GM23338 (cell line): ENCODE results near the gene DOCK2.

Experiments used
- CREB1 ChIP-seq: fragments of 250-450 bp; sonication (Bioruptor Pico); IDR thresholded peaks from 2 replicates; pipeline ENCODE4 v1.5.0; 2020; ENCODE audit warnings: low read depth, mild to moderate bottlenecking, moderate library complexity
- CTCF ChIP-seq, 2 experiments: fragments of 200-600 bp in 1 of 2; sonication (generic) in 1 of 2; conservative IDR thresholded peaks; 2 replicates each; pipeline versions ENCODE4 v1.5.1 to v1.6.1; 2016 to 2017; ENCODE audit warnings: antibody characterized with exemption in 2 of 2, low read depth in 2 of 2, mild to moderate bottlenecking in 2 of 2, moderate library complexity in 1 of 2
- EZH2 ChIP-seq: fragments of 200-600 bp; sonication (generic); IDR thresholded peaks from one replicate; pipeline ENCODE4 v1.8.0; 2017; ENCODE audit warnings: antibody characterized with exemption, mild to moderate bottlenecking, low read depth; ENCODE audit not compliant: unreplicated experiment
- EZH2phosphoT487 ChIP-seq: fragments of 200-600 bp; sonication (generic); IDR thresholded peaks from one replicate; pipeline ENCODE4 v1.8.1; 2018; ENCODE audit warnings: antibody characterized with exemption; ENCODE audit not compliant: unreplicated experiment
- JUNB ChIP-seq: IDR thresholded peaks from one replicate; pipeline ENCODE4 v1.6.1; 2016; ENCODE audit warnings: antibody characterized with exemption; ENCODE audit not compliant: unreplicated experiment
- NANOG ChIP-seq: IDR thresholded peaks from 2 replicates; pipeline ENCODE4 v1.6.1; 2016; ENCODE audit warnings: antibody characterized with exemption, borderline replicate concordance
- POLR2AphosphoS5 ChIP-seq: IDR thresholded peaks from 2 replicates; pipeline ENCODE4 v1.6.1; 2016; ENCODE audit warnings: antibody characterized with exemption, low read depth
- STAT1 ChIP-seq: IDR thresholded peaks from one replicate; pipeline ENCODE4 v1.6.1; 2016; ENCODE audit warnings: antibody characterized with exemption; ENCODE audit not compliant: unreplicated experiment
- ZNF114 ChIP-seq: fragments of 250-450 bp; sonication (Bioruptor Pico); IDR thresholded peaks from 2 replicates; pipeline ENCODE4 v1.5.0; 2020; ENCODE audit warnings: mild to moderate bottlenecking, moderate library complexity
- ZNF331 ChIP-seq: fragments of 250-450 bp; sonication (Bioruptor Pico); IDR thresholded peaks from 2 replicates; pipeline ENCODE4 v1.5.0; 2020; ENCODE audit warnings: low read depth, mild to moderate bottlenecking, moderate library complexity
- TF ChIP-seq, protein P1 (sequence below): IDR thresholded peaks from one replicate; pipeline ENCODE4 v1.6.1; 2018; ENCODE audit warnings: antibody characterized with exemption; ENCODE audit not compliant: unreplicated experiment

DNA sequence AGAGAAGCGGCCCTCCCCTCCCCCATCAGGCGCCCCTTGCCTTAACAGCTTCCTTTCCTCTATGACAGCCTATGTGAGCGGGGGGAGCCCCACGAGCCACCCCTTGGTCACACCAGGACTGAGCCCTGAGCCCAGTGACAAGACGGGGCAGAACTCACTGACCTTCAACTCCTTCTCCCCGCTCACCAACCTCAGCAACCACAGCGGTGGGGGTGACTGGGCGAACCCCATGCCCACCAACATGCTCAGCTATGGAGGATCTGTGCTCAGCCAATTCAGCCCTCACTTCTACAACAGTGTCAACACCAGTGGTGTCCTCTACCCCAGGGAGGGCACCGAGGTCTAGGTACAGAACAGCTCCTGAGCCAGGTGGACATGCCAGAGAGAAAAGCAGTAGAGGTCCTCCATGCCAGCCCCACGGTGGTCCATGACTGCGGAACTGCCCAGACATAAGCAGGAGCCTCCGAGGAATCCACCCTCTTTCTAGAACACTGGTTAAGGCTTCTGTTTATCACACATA, 471.3 kb downstream of the DOCK2 start:
- TF ChIP-seq CTCF (conservative IDR thresholded peaks at IDR 0.05; ENCODE audit: low read depth in 2 of 2), result no peak
- TF ChIP-seq POLR2AphosphoS5, result no peak
- no peak for TF ChIP-seq EZH2
- TF ChIP-seq STAT1, result no peak
- TF ChIP-seq ZNF114 (CRISPR knock-in tag), result no peak
- TF ChIP-seq, protein P1, sequence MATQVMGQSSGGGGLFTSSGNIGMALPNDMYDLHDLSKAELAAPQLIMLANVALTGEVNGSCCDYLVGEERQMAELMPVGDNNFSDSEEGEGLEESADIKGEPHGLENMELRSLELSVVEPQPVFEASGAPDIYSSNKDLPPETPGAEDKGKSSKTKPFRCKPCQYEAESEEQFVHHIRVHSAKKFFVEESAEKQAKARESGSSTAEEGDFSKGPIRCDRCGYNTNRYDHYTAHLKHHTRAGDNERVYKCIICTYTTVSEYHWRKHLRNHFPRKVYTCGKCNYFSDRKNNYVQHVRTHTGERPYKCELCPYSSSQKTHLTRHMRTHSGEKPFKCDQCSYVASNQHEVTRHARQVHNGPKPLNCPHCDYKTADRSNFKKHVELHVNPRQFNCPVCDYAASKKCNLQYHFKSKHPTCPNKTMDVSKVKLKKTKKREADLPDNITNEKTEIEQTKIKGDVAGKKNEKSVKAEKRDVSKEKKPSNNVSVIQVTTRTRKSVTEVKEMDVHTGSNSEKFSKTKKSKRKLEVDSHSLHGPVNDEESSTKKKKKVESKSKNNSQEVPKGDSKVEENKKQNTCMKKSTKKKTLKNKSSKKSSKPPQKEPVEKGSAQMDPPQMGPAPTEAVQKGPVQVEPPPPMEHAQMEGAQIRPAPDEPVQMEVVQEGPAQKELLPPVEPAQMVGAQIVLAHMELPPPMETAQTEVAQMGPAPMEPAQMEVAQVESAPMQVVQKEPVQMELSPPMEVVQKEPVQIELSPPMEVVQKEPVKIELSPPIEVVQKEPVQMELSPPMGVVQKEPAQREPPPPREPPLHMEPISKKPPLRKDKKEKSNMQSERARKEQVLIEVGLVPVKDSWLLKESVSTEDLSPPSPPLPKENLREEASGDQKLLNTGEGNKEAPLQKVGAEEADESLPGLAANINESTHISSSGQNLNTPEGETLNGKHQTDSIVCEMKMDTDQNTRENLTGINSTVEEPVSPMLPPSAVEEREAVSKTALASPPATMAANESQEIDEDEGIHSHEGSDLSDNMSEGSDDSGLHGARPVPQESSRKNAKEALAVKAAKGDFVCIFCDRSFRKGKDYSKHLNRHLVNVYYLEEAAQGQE, result no peak
- no peak for TF ChIP-seq CREB1 (CRISPR knock-in tag)
- no peak for TF ChIP-seq EZH2phosphoT487
- TF ChIP-seq NANOG, result no peak
- no peak for TF ChIP-seq ZNF331 (CRISPR knock-in tag)
- no peak for TF ChIP-seq JUNB
